SK-N-MC (cell line): ENCODE results near the gene ARHGEF16.

Experiments
- EZH2 ChIP-seq: fragments of 200-600 bp; sonication (generic); IDR thresholded peaks from one replicate; pipeline ENCODE4 v1.6.1; 2017; ENCODE audit warnings: antibody characterized with exemption
- FOXP2 ChIP-seq: optimal IDR thresholded peaks from 2 replicates; pipeline ENCODE3; 2011; ENCODE audit warnings: mild to moderate bottlenecking, moderate library complexity; ENCODE audit not compliant: insufficient read depth; ENCODE audit errors: extremely low read length, control extremely low read depth
- POLR2AphosphoS5 ChIP-seq: IDR thresholded peaks from 2 replicates; pipeline ENCODE4 v1.6.1; 2012; ENCODE audit warnings: mild to moderate bottlenecking, low read depth, low read length, borderline replicate concordance

GRCh38 chr1:3459940-3460671 lies 5.6 kb downstream of the ARHGEF16 start:
- no peak for TF ChIP-seq POLR2AphosphoS5
- no peak for TF ChIP-seq EZH2
- TF ChIP-seq FOXP2, result no peak
